K562 (cell line): ENCODE results near the gene CYS1. TPM values are rescaled to one million over a fixed set of nuclear protein-coding genes. Genes with fewer than 3 reads are reported as not detected.

Experiments
- CBFA2T2 ChIP-seq: fragments of 450-650 bp; conservative IDR thresholded peaks from 2 replicates; pipeline ENCODE4 v1.6.1; 2017; ENCODE audit warnings: mild to moderate bottlenecking
- E2F6 ChIP-seq, 2 experiments: IDR thresholded peaks; 2 replicates each; pipeline ENCODE4 v1.6.1; 2011; ENCODE audit warnings: borderline replicate concordance in 1 of 2, control low read depth in 1 of 2, low read depth in 1 of 2, low read length in 1 of 2, mild to moderate bottlenecking in 1 of 2, mixed read lengths in 1 of 2, moderate library complexity in 1 of 2; ENCODE audit not compliant: insufficient read depth in 1 of 2, insufficient read length in 1 of 2, poor library complexity in 1 of 2, severe bottlenecking in 1 of 2; ENCODE audit errors: extremely low read depth in 1 of 2
- ESRRA ChIP-seq: fragments of 450-650 bp; IDR thresholded peaks from 2 replicates; pipeline ENCODE4 v1.6.1; 2014; ENCODE audit warnings: low read depth, mild to moderate bottlenecking, moderate library complexity, borderline replicate concordance
- IFI16 ChIP-seq: fragments of 250-450 bp; sonication (Bioruptor Pico); IDR thresholded peaks from 2 replicates; pipeline ENCODE4 v2.1.2; 2022; ENCODE audit warnings: mild to moderate bottlenecking, inconsistent platforms
- JUN ChIP-seq, 2 experiments: sonication (generic) in 1 of 2; formaldehyde crosslinking in 1 of 2; IDR thresholded peaks; 2 replicates each; pipeline versions ENCODE4 v1.6.1 to v1.8.0; 2012 to 2022; ENCODE audit warnings: borderline replicate concordance in 2 of 2, mild to moderate bottlenecking in 2 of 2, improper control_type of control experiment in 1 of 2, low read depth in 1 of 2, low read length in 1 of 2, missing genetic modification reagents in 1 of 2
- JUND ChIP-seq, 2 experiments: IDR thresholded peaks; 2 replicates in 1 of 2; 3 replicates in 1 of 2; pipeline ENCODE4 v1.6.1; 2011; ENCODE audit warnings: borderline replicate concordance in 2 of 2, low read depth in 2 of 2, low read length in 2 of 2, improper control_type of control experiment in 1 of 2, missing biosample characterization in 1 of 2, missing genetic modification characterization in 1 of 2, missing genetic modification reagents in 1 of 2
- MAZ ChIP-seq, 2 experiments: fragments of 450-650 bp in 1 of 2; sonication (generic) in 1 of 2; formaldehyde crosslinking; IDR thresholded peaks in 1 of 2; conservative IDR thresholded peaks in 1 of 2; 2 replicates each; pipeline versions ENCODE4 v1.4.0 to v1.5.0; 2020; ENCODE audit warnings: mild to moderate bottlenecking in 1 of 2, missing genetic modification reagents in 1 of 2
- MEIS2 ChIP-seq: fragments of 450-650 bp; IDR thresholded peaks from 2 replicates; pipeline ENCODE4 v1.6.1; 2014; ENCODE audit warnings: mild to moderate bottlenecking; ENCODE audit not compliant: partially characterized antibody
- MXI1 ChIP-seq: IDR thresholded peaks from 2 replicates; pipeline ENCODE4 v1.6.1; 2011; ENCODE audit warnings: low read depth, mild to moderate bottlenecking, improper control_type of control experiment, low read length
- NFE2 ChIP-seq: IDR thresholded peaks from 2 replicates; pipeline ENCODE4 v1.6.1; 2014; ENCODE audit warnings: antibody characterized with exemption, low read depth
- NFE2L1 ChIP-seq: fragments of 450-650 bp; IDR thresholded peaks from 2 replicates; pipeline ENCODE4 v1.6.1; 2016; ENCODE audit warnings: missing genetic modification characterization, low read depth, mild to moderate bottlenecking, missing compliant biosample characterization, moderate library complexity, borderline replicate concordance
- NR2C2 ChIP-seq, 2 experiments: fragments of 200-800 bp in 1 of 2; sonication (Bioruptor generic) in 1 of 2; sonication (generic) in 1 of 2; formaldehyde crosslinking in 1 of 2; IDR thresholded peaks; 2 replicates each; pipeline versions ENCODE4 v1.6.1 to v1.8.0; 2016 to 2022; ENCODE audit warnings: mild to moderate bottlenecking in 1 of 2, missing compliant biosample characterization in 1 of 2, missing genetic modification characterization in 1 of 2, missing genetic modification reagents in 1 of 2
- PBX2 ChIP-seq, 2 experiments: IDR thresholded peaks in 1 of 2; conservative IDR thresholded peaks in 1 of 2; 2 replicates each; pipeline ENCODE4 v1.6.1; 2016; ENCODE audit warnings: low read depth in 2 of 2, mild to moderate bottlenecking in 1 of 2, missing compliant biosample characterization in 1 of 2, missing genetic modification characterization in 1 of 2, moderate library complexity in 1 of 2
- SMC3 ChIP-seq: conservative IDR thresholded peaks from 2 replicates; pipeline ENCODE4 v1.6.1; 2011; ENCODE audit warnings: low read depth, low read length, improper control_type of control experiment; ENCODE audit not compliant: insufficient read depth
- SOX6 ChIP-seq: fragments of 450-650 bp; IDR thresholded peaks from 2 replicates; pipeline ENCODE4 v1.6.1; 2014; ENCODE audit warnings: mild to moderate bottlenecking
- TFAP4 ChIP-seq: sonication (generic); formaldehyde crosslinking; IDR thresholded peaks from 2 replicates; pipeline ENCODE4 v1.8.0; 2022; ENCODE audit warnings: missing genetic modification reagents, mild to moderate bottlenecking, moderate library complexity, borderline replicate concordance
- YY1 ChIP-seq, 3 experiments: IDR thresholded peaks; 2 replicates each; pipeline ENCODE4 v1.6.1; 2011; ENCODE audit warnings: low read length in 2 of 3, mild to moderate bottlenecking in 2 of 3, moderate library complexity in 2 of 3, borderline replicate concordance in 1 of 3, control low read depth in 1 of 3, low read depth in 1 of 3; ENCODE audit not compliant: insufficient read depth in 3 of 3, insufficient replicate concordance in 2 of 3, control insufficient read depth in 1 of 3, insufficient read length in 1 of 3; ENCODE audit errors: extremely low read depth in 1 of 3
- ZNF347 ChIP-seq: fragments of 450-650 bp; formaldehyde crosslinking; IDR thresholded peaks from 2 replicates; pipeline ENCODE4 v1.4.0; 2020; ENCODE audit warnings: low read depth, mild to moderate bottlenecking, moderate library complexity
- ZNF766 ChIP-seq: fragments of 200-800 bp; sonication (Bioruptor generic); conservative IDR thresholded peaks from 2 replicates; pipeline ENCODE4 v1.6.1; 2016; ENCODE audit warnings: missing genetic modification characterization, missing compliant biosample characterization
- polyA plus RNA-seq, 8 experiments: library from polyadenylated mRNA; depleted of rRNA in 4 of 8; stranded (reverse) in 5 of 8; unstranded in 3 of 8; fragments of >200 nt; fragmentation: Nextera tagmentation in 2 of 8; fragmentation: Illumina TruSeq in 1 of 8; extraction: Ambion mirVana in 2 of 8; extraction: Trizol in 1 of 8; gene quantifications; 2 replicates each; pipeline versions ENCODE4 v1.2.1 to v1.2.3, GENCODE V29; 2011 to 2014; ENCODE audit warnings: inconsistent platforms in 1 of 8, missing spikeins in 1 of 8
- total RNA-seq, 7 experiments: library from RNA; depleted of rRNA in 6 of 7; stranded (reverse); fragments of >200 nt in 6 of 7; fragmentation: Illumina TruSeq in 2 of 7; extraction: Trizol in 2 of 7; gene quantifications; 2 replicates each; pipeline versions ENCODE4 v1.2.1 to v1.2.3, GENCODE V29; 2011 to 2021; ENCODE audit warnings: low replicate concordance in 1 of 7

The CYS1 gene
- total and polyA plus RNA-seq, 9 of the 15 experiments (the other 6 are each of a cell fraction or from before 2014, with no cell fraction given), result 0.11 to 0.13 TPM; not detected in 7

- TF ChIP-seq JUND (IDR thresholded peaks at IDR 0.05; ENCODE audit: borderline replicate concordance, low read depth, low read length) (no peak), JUND (tag; IDR thresholded peaks at IDR 0.05; ENCODE audit: borderline replicate concordance, low read depth, low read length) (peak; percentile 14; the same call in 1 of the 3 replicates), SOX6 (0 out of 2 replicates have a peak, but pooled peaks have one; percentile 19), MAZ (CRISPR knock-in tag; conservative IDR thresholded peaks at IDR 0.05 in 1 of 2, IDR thresholded peaks at IDR 0.05 in 1 of 2) (no peak), NR2C2 (CRISPR knock-in tag; IDR thresholded peaks at IDR 0.05) (no peak), NR2C2 (tag; IDR thresholded peaks at IDR 0.05) (0 out of 2 replicates have a peak, but pooled peaks have one; percentile 22), ESRRA (peak; percentile 23; the same call in 1 of the 2 replicates), YY1 (IDR thresholded peaks at IDR 0.05; ENCODE audit: borderline replicate concordance in 1 of 3, control insufficient read depth in 1 of 3, extremely low read depth in 1 of 3, insufficient read depth in 3 of 3, insufficient read length in 1 of 3, insufficient replicate concordance in 2 of 3, low read depth in 1 of 3, low read length in 2 of 3) (peak in 2 of 3 experiments; percentile 71 to 89), NFE2 (peak; percentile 15; the same call in 1 of the 2 replicates), MEIS2 (peak; percentile 62), NFE2L1 (tag) (no peak), E2F6 (IDR thresholded peaks at IDR 0.05; ENCODE audit: borderline replicate concordance in 1 of 2, extremely low read depth in 1 of 2, insufficient read depth in 1 of 2, insufficient read length in 1 of 2, low read depth in 1 of 2, low read length in 1 of 2, poor library complexity in 1 of 2, severe bottlenecking in 1 of 2) (peak in 1 of 2 experiments; percentile 17), PBX2 (CRISPR knock-in tag; IDR thresholded peaks at IDR 0.05; ENCODE audit: low read depth) (no peak), PBX2 (tag; conservative IDR thresholded peaks at IDR 0.05; ENCODE audit: low read depth) (peak; percentile 42), MXI1 (peak; percentile 49; the same call in 1 of the 2 replicates), SMC3 (no peak), ZNF766 (CRISPR knock-in tag) (0 out of 2 replicates have a peak, but pooled peaks have one; percentile 46), TFAP4 (CRISPR knock-in tag) (peak; percentile 66; the same call in 1 of the 2 replicates), JUN (IDR thresholded peaks at IDR 0.05; ENCODE audit: borderline replicate concordance, low read depth, low read length) (0 out of 2 replicates have a peak, but pooled peaks have one; percentile 5), JUN (CRISPR knock-in tag; IDR thresholded peaks at IDR 0.05; ENCODE audit: borderline replicate concordance) (no peak), ZNF347 (CRISPR knock-in tag) (no peak), IFI16 (CRISPR knock-in tag) (no peak), CBFA2T2 (peak; percentile 54; the same call in 1 of the 2 replicates)
Measured at GRCh38 chr2:10030311-10030736, 49.9 kb downstream of the CYS1 start (continued).
